HG03135 (cell line): ENCODE data around the gene NOG.

Source experiments
- ATAC-seq: cut with Tn5 transposase; IDR thresholded peaks from one replicate; pipeline ENCODE4 v1.9.1; 2021; ENCODE audit warnings: mild to moderate bottlenecking, moderate library complexity; ENCODE audit not compliant: unreplicated experiment

NOG gene

GRCh38 chr17:56635641-56636040 is 42.1 kb downstream of the NOG start:
- no peak for ATAC-seq

- no peak for ATAC-seq
Measured at GRCh38 chr17:56636265-56636664, 42.8 kb downstream of the NOG start.

GRCh38 chr17:56637254-56637653 is 43.8 kb downstream of the NOG start:
- ATAC-seq, result no peak

- ATAC-seq, result no peak
Measured at GRCh38 chr17:56638591-56639051, 45.1 kb downstream of the NOG start.

GRCh38 chr17:56639517-56639916 is 46.0 kb downstream of the NOG start:
- ATAC-seq, result no peak

GRCh38 chr17:56640116-56640515 is 46.6 kb downstream of the NOG start:
- ATAC-seq, result no peak

- no peak for ATAC-seq
Measured at GRCh38 chr17:56641373-56641772, 47.9 kb downstream of the NOG start.

GRCh38 chr17:56641894-56642293 is 48.4 kb downstream of the NOG start:
- no peak for ATAC-seq

GRCh38 chr17:56642424-56642823 is 48.9 kb downstream of the NOG start:
- ATAC-seq, result no peak
